HFF-Myc (cell line): ENCODE measurements around the gene WDR91.

Source experiments
- DNase-seq: peaks from one replicate; pipeline ENCODE4 v3.0.0-alpha.2; 2011; ENCODE audit warnings: low read depth; ENCODE audit errors: extremely low read depth
- H3K4me3 ChIP-seq: replicated peaks from 2 replicates; pipeline ENCODE4 v1.5.1; 2011; ENCODE audit warnings: low read depth, mild to moderate bottlenecking, control low read depth, low read length
- TF ChIP-seq, protein P1 (sequence below): IDR thresholded peaks from 2 replicates; pipeline ENCODE4 v1.5.1; 2012; ENCODE audit warnings: mild to moderate bottlenecking, low read depth, low read length, control low read depth; ENCODE audit errors: missing control alignments

WDR91 gene

GRCh38 chr7:135152442-135152841 is 58.9 kb downstream of the WDR91 start:
- DNase-seq: no peak
- H3K4me3 ChIP-seq: no peak overlapping the region
- TF ChIP-seq, protein P1, sequence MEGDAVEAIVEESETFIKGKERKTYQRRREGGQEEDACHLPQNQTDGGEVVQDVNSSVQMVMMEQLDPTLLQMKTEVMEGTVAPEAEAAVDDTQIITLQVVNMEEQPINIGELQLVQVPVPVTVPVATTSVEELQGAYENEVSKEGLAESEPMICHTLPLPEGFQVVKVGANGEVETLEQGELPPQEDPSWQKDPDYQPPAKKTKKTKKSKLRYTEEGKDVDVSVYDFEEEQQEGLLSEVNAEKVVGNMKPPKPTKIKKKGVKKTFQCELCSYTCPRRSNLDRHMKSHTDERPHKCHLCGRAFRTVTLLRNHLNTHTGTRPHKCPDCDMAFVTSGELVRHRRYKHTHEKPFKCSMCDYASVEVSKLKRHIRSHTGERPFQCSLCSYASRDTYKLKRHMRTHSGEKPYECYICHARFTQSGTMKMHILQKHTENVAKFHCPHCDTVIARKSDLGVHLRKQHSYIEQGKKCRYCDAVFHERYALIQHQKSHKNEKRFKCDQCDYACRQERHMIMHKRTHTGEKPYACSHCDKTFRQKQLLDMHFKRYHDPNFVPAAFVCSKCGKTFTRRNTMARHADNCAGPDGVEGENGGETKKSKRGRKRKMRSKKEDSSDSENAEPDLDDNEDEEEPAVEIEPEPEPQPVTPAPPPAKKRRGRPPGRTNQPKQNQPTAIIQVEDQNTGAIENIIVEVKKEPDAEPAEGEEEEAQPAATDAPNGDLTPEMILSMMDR: no peak

DNA sequence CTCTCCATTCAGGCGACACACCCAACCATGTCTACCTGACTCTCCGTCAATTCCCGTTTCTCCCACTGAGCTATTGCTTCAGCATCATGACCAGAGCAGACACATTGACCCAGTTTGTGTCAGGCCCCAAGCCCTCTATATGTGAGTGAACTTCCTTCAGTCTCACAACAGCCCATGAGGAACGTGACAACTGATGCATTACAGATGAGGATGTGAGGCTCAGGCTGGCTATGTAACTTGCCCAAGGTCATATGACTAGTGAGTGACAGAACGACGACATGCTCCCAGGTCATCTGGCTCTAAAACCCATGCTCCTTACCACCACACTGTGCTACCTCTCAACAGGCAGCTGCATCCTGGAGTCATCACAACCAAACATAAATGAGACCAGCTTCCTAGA is 59.8 kb downstream of the WDR91 start:
- no peak for DNase-seq
- TF ChIP-seq, protein P1: no peak
- no peak overlapping the region for H3K4me3 ChIP-seq

GRCh38 chr7:135151132-135151531 is 60.2 kb downstream of the WDR91 start:
- no peak for DNase-seq
- no peak overlapping the region for H3K4me3 ChIP-seq
- TF ChIP-seq, protein P1: no peak

- no peak for DNase-seq
- TF ChIP-seq, protein P1: no peak
Observed at GRCh38 chr7:135150072-135150782, 61.1 kb downstream of the WDR91 start.

GRCh38 chr7:135147899-135148721 is 63.2 kb downstream of the WDR91 start, which contains the start of gene TMEM140:
Gene TMEM140 (plus strand): TSS chr7:135148072. CDS start chr7:135164442, 16,370 bp downstream.
- DNase-seq: no peak

More at GRCh38 chr7:135150072-135150782, 61.1 kb downstream of the WDR91 start:
- no peak overlapping the region for H3K4me3 ChIP-seq

DNA sequence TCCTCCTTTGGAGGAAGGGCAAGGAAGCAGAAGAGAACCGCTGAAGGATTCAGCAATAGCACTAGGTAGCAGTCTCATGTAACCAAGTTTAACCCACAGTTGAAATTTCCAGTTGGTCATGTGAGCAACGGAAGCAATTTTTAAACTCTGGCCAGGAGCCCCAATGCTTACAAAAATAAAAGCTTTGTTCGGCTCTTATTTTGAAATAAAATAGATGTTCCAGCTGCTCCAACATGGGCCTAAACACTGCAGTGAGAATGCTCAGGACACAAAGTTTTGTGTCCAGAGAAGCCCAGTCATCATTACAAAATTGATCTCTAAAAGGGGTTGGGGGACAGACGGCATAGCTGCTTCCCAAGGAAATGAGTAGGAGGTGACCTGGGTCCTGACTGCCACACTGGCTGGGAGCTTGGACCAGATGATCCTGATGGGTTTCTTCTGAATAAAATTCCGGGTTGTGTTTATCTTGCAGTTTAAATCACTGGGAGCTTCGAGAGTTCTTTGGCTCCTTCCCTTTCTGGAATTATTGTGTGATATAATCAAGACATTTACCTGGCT is 63.9 kb downstream of the WDR91 start:
- TF ChIP-seq, protein P1: no peak
- DNase-seq: no peak
- H3K4me3 ChIP-seq: peak overlapping the region; percentile 25

More at GRCh38 chr7:135147899-135148721, 63.2 kb downstream of the WDR91 start, which contains the start of gene TMEM140:
- peak within 1 kb of the TSS; percentile 25 for H3K4me3 ChIP-seq
- TF ChIP-seq, protein P1: no peak
